ENCODE data around the gene PRR22. TPM values are rescaled to one million over a fixed set of nuclear protein-coding genes. Genes with fewer than 3 reads are reported as not detected.
"Not testable (repeated sequence)": the region's sequence is repeated elsewhere in the genome, so short reads cannot be mapped to it uniquely, and the experiment has no call there.

PRR22 gene
- total RNA-seq, 2 experiments from 2014 or later = 1.1 to 1.5 TPM

DNA sequence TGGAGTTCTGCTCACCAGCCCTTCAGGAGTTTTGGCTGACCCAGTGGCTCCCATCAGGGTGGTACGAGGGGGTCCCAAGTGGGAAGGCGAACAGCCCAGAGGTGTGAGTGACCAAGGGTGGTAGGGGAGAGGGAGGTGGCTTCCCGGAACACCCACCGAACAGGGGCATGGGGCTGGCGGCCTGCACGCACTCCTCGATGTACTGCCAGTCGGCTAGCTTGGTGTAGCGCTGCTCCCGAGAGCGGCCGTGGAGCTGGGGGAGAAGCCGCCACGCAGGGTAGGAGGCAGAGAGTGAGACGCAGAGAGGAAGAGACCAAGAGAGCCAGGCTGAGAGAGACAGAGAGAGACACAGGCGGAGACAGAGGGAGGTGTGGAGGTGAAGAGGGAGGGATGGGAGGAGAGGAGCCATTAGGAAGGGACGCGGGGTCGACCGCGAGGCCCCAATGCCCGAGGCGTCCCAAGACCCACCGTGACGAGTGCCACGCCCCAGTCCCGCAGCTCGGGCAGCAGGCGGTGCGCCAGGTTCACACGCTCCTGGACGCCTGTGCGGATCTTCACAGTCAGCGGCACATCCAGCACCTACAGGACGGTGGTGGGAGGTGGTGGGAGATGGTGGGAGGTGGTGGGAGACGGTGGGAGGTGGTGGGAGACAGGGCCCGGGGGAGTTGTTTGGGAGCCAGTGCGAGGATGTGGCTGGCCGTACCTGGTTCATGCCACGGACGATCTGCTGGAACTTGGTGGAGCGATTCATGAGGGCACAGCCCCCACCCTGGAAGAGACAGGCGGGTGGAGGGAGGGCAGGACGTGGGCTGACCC is 2.3 kb upstream of the PRR22 start:
- DNase-seq = no peak
- Mint-ChIP-seq H3K27me3 (ENCODE audit: low read depth) (no peaks in the 10 kb centered on the region), H3K9me3 (no peaks in the 10 kb centered on the region), H3K4me3 (no peak overlapping the region), H3K27ac (no peak overlapping the region), H3K4me1 (ENCODE audit: low read depth) (peaks cover 13% of the 10 kb centered on the region), H3K36me3 (ENCODE audit: low read depth) (peaks cover 29% of the 10 kb centered on the region)
- intact Hi-C loops (cut with micrococcal nuclease) = no loop called here
- CTCF ChIA-PET = no interaction called here

DNA sequence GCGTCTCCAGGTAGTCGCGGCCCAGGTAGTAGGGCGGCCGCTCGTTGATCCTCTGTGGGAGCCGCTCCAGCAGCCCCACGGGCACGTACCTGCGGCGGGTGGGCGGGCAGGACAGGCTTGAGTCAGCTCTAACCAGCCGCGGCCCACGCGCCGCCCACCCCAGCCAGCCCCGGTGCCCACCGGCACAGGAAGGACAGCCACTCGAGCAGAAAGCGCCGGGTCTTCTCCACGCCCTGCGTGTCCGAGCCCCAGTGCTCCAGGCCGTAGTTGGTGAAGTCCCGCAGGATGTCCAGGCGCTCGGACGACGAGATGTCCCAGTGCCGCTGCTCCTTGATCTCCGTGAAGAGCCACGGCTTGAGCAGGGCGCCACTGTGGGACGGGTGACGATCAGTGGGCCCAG is 877 bp upstream of the PRR22 start:
- intact Hi-C loops (cut with micrococcal nuclease) = no loop called here
- no peaks in the 10 kb centered on the region for H3K27me3 Mint-ChIP-seq (ENCODE audit: low read depth)
- DNase-seq = no peak
- CTCF ChIA-PET = interaction anchor here (0.5 to 1.0 kb wide), 2 partner anchors 19 to 810 kb away, joined by 3 read pairs; partner anchors contain the start of gene NRTN
- H3K9me3 Mint-ChIP-seq = no peaks in the 10 kb centered on the region
- no peak overlapping the region for H3K4me3 Mint-ChIP-seq
- H3K36me3 Mint-ChIP-seq (ENCODE audit: low read depth) = peaks cover 24% of the 10 kb centered on the region
- H3K4me1 Mint-ChIP-seq (ENCODE audit: low read depth) = peaks cover 10% of the 10 kb centered on the region
- H3K27ac Mint-ChIP-seq = no peak overlapping the region

DNA sequence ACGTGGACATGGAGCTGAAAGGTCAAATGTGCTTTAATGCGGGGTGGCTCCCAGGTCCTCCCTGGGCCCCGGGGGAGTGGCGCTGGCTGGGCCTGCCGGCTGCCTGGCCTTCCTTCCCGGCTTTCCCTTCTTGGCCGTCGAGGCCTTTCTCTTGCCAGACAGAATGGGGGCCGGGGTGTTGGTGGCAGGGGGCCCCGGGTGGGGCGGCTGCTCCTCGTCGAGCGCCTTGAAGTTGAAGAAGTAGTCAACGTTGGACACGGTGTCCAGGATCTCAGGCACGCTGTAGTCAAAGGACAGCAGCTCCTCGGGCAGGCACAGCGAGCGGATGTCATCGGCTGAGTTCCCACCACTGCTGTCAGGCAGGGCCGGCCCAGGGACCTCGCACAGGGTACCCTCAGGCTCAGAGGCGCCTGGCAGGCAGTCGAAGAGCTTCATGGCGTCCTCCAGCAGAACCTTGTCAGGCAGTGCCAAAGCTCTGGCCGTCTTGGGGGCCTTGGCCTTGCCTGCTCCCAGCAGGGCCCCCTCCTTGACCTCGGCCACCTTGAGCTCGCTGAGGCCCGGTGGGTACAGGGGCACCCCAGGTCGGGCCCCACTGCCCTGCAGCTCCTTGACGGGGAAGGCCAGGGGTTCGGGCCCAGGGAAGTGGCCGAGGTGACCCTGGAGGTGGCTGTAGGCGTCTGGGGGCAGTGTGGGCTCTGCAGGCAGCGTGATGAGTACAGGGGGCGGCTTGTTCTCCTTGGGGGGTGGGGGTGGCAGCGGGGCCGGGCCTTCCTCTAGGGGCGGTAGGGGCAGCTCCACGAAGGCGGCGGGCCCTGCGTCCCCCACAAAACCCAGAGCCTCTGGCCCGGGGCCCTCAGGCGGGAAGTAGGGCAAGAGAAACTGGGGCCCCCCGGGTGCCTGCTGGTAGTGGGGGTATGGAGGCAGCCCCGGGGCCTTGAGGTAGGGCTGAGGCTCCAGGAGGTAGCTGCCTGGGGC is 1.3 kb downstream of the PRR22 start:
- Mint-ChIP-seq H3K4me3 (no peak overlapping the region), H3K27ac (no peak overlapping the region), H3K4me1 (ENCODE audit: low read depth) (no peaks in the 10 kb centered on the region), H3K9me3 (no peaks in the 10 kb centered on the region), H3K36me3 (ENCODE audit: low read depth) (peaks cover 16% of the 10 kb centered on the region), H3K27me3 (ENCODE audit: low read depth) (no peaks in the 10 kb centered on the region)
- no peak for DNase-seq
- intact Hi-C loops (cut with micrococcal nuclease) = no loop called here
- CTCF ChIA-PET = interaction anchor here (1.2 kb wide), 1 partner anchor 21 kb away, joined by 3 read pairs; no protein-coding TSS in a partner anchor

DNA sequence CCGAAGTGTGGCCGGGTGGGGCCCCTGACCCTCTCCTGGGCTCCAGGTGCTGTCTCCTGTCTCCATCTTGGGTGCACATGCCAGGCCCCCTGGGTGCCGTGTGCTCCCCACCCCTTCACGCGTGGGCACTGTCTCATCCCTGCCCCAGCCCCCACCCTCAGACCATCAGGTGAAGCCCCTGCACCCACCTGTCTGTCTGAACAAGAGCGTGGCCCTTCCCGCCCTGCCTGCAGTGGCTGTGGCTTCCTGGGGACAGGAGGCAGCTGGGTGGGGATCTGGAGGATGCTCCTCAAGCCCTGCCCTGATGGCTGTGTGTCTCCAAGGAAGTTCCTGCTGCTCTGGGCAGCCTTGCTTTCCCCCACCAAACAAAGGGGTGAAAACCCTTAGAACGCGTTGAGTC is 2.2 kb downstream of the PRR22 start:
- no peak for DNase-seq
- H3K36me3 Mint-ChIP-seq (ENCODE audit: low read depth) = peaks cover 12% of the 10 kb centered on the region
- CTCF ChIA-PET = interaction anchor here (1.1 kb wide), 1 partner anchor 22 kb away, joined by 3 read pairs; no protein-coding TSS in a partner anchor
- intact Hi-C loops (cut with micrococcal nuclease) = no loop called here
- no peaks in the 10 kb centered on the region for H3K9me3 Mint-ChIP-seq
- H3K4me3 Mint-ChIP-seq = no peak overlapping the region
- no peaks in the 10 kb centered on the region for H3K27me3 Mint-ChIP-seq (ENCODE audit: low read depth)
- no peaks in the 10 kb centered on the region for H3K4me1 Mint-ChIP-seq (ENCODE audit: low read depth)
- H3K27ac Mint-ChIP-seq = no peak overlapping the region

DNA sequence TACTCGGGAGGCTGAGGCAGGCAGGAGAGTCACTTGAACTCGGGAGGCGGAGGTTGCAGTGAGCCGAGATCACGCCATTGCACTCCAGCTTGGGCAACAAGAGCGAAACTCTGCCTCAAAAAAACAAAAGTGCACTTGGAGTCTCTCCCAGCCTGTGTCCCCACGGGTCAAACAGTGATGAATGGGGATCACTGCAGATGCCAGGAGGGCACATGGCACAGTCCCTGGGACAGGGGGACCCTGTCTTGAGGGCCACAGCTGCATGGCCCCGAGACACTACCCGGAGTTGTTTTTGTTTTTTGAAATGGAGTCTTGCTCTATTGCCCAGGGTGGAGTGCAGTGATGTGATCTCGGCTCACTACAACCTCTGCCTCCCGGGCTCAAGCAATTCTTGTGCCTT is 3.6 kb downstream of the PRR22 start:
- H3K36me3 Mint-ChIP-seq (ENCODE audit: low read depth); H3K9me3 Mint-ChIP-seq; DNase-seq; H3K4me3 Mint-ChIP-seq; H3K4me1 Mint-ChIP-seq (ENCODE audit: low read depth); H3K27ac Mint-ChIP-seq; H3K27me3 Mint-ChIP-seq (ENCODE audit: low read depth); intact Hi-C loops (cut with micrococcal nuclease): not testable (repeated sequence)
- CTCF ChIA-PET = interaction anchor here (0.6 to 1.1 kb wide), 2 partner anchors 23 to 408 kb away, joined by 3 read pairs; no protein-coding TSS in a partner anchor

DNA sequence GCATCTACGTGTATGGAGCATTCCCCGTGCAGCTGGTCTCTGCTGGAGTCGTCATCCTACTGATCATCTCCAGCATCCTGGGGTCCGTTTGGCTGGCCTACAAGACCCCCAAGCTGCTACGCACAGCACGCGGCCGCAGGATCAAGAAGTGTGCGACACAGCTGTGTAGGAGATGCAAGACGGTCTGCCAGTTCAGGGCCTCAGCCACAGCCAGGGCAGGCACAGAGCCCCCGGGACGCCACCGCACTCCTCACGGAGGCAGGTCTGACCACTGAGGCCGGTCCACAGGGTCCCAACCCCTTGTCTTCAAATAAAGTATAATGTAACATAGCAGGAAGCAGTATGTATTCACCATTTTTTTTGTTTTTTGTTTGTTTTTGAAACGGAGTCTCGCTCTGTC is 6.1 kb downstream of the PRR22 start:
- H3K4me1 Mint-ChIP-seq (ENCODE audit: low read depth) = no peaks in the 10 kb centered on the region
- no peak overlapping the region for H3K4me3 Mint-ChIP-seq
- no peaks in the 10 kb centered on the region for H3K9me3 Mint-ChIP-seq
- H3K27me3 Mint-ChIP-seq (ENCODE audit: low read depth) = no peaks in the 10 kb centered on the region
- DNase-seq = no peak
- CTCF ChIA-PET = no interaction called here
- H3K36me3 Mint-ChIP-seq (ENCODE audit: low read depth) = no peaks in the 10 kb centered on the region
- intact Hi-C loops (cut with micrococcal nuclease) = no loop called here
- no peak overlapping the region for H3K27ac Mint-ChIP-seq

DNA sequence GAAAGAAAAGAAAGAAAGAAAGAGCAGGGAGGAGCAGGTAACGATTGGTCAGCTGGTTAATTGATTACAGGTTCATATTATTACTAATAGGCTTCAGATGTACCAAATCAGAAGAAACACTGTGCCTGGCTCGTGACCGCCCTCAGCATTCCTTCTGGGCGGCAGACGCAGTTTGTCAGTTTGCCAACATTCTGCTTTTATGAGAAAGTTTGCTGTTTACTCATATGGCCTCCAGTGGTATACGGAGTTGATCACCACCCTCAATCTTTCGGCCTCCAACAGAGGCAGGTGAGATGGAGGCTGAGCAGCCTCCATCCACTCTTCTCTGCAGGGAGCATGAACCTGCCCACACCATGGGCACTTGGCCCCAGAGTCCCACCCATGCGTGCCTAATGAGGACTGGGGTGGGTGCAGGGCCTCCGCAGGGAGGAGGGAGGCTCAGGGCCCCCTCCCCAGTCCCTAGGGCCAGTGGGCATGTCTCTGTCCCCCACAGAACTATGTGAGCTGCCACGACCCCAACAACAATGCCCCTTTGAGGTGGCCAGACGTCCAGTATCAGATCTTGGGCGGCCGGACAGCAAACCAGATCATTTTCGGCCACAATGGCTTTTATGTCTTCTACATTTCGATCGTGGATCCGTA is 8.8 kb downstream of the PRR22 start:
- no peak overlapping the region for H3K4me3 Mint-ChIP-seq
- no peak overlapping the region for H3K27ac Mint-ChIP-seq
- H3K36me3 Mint-ChIP-seq (ENCODE audit: low read depth) = no peaks in the 10 kb centered on the region
- DNase-seq = no peak
- intact Hi-C loops (cut with micrococcal nuclease) = no loop called here
- no peaks in the 10 kb centered on the region for H3K4me1 Mint-ChIP-seq (ENCODE audit: low read depth)
- no peaks in the 10 kb centered on the region for H3K27me3 Mint-ChIP-seq (ENCODE audit: low read depth)
- CTCF ChIA-PET = interaction anchor here (1.7 kb wide), 1 partner anchor 29 kb away, joined by 4 read pairs; no protein-coding TSS in a partner anchor
- H3K9me3 Mint-ChIP-seq = no peaks in the 10 kb centered on the region

DNA sequence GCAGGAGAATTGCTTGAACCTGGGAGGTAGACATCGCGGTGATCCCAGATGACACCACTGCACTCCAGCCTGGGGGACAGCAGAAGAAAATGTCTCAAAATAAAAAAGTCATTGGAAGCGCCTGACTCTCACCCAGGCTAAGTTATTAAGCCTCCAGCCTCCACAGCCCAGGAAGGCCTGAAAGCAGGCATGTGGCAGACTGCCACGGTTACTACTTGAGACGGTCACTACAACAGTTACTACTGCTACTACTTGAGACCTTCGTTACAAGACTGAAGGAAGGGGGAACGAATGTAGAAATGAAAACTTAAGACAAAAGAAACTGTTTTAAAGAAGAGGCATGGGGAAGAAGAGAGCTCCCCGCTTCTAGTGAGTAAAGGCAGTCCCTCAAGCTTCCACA is 9.6 kb downstream of the PRR22 start:
- no peak for DNase-seq
- H3K9me3 Mint-ChIP-seq = no peaks in the 10 kb centered on the region
- no peak overlapping the region for H3K4me3 Mint-ChIP-seq
- no peaks in the 10 kb centered on the region for H3K27me3 Mint-ChIP-seq (ENCODE audit: low read depth)
- intact Hi-C loops (cut with micrococcal nuclease) = no loop called here
- no peaks in the 10 kb centered on the region for H3K36me3 Mint-ChIP-seq (ENCODE audit: low read depth)
- CTCF ChIA-PET = no interaction called here
- H3K27ac Mint-ChIP-seq = no peak overlapping the region
- H3K4me1 Mint-ChIP-seq (ENCODE audit: low read depth) = no peaks in the 10 kb centered on the region

DNA sequence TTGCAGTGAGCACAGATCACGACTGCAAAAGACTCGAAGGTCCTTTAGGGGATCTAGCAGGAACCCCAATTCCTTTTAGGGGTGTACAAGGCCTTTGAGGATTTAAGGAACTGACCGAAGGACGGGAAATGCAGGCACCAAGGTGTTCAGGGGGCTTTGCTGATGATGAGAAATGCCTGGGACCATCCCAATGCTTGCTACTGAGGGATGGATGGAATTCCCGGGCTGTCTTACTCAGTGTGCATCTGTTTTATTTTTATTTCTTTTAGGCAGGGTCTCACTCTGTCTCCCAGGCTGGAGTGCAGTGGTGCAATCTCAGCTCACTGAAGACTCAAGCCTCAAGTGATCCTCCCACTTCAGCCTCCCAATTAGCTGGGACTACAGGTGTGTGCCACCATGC is 11.3 kb downstream of the PRR22 start:
- H3K27ac Mint-ChIP-seq = no peak overlapping the region

DNA sequence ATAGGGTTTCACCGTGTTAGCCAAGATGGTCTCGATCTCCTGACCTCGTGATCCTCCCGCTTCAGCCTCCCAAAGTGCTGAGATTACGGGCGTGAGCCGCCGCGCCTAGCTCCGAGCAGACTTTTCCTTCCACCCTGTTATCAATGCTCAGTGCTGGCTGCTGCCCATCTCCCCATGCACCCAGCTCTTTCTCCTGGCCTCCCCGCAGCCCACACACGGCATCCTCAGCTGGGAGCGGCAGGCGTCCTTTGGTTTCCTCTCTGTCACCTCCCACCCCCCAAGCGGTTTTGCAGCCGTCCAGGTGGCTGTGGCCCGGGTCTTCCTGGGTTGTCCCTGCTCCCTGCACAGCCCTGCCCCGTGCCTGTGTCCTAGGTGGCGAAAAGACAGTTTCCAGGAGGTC is 12.1 kb downstream of the PRR22 start:
- CTCF ChIA-PET = no interaction called here
- no peaks in the 10 kb centered on the region for H3K27me3 Mint-ChIP-seq (ENCODE audit: low read depth)
- no peak overlapping the region for H3K4me3 Mint-ChIP-seq
- H3K27ac Mint-ChIP-seq = no peak overlapping the region
- H3K36me3 Mint-ChIP-seq (ENCODE audit: low read depth) = no peaks in the 10 kb centered on the region
- H3K9me3 Mint-ChIP-seq = no peaks in the 10 kb centered on the region
- DNase-seq = no peak
- no peaks in the 10 kb centered on the region for H3K4me1 Mint-ChIP-seq (ENCODE audit: low read depth)
- intact Hi-C loops (cut with micrococcal nuclease) = loop anchor here (2.0 kb wide), 1 partner anchor 250 kb away; no protein-coding TSS in a partner anchor

More for the DNA sequence above, 11.3 kb downstream of the PRR22 start:
- intact Hi-C loops (cut with micrococcal nuclease) = loop anchor here (2.0 kb wide), 1 partner anchor 250 kb away; no protein-coding TSS in a partner anchor
- no peaks in the 10 kb centered on the region for H3K27me3 Mint-ChIP-seq (ENCODE audit: low read depth)
- no peaks in the 10 kb centered on the region for H3K9me3 Mint-ChIP-seq
- CTCF ChIA-PET = no interaction called here
- no peak for DNase-seq
- H3K4me1 Mint-ChIP-seq (ENCODE audit: low read depth) = no peaks in the 10 kb centered on the region
- no peaks in the 10 kb centered on the region for H3K36me3 Mint-ChIP-seq (ENCODE audit: low read depth)
- no peak overlapping the region for H3K4me3 Mint-ChIP-seq

DNA sequence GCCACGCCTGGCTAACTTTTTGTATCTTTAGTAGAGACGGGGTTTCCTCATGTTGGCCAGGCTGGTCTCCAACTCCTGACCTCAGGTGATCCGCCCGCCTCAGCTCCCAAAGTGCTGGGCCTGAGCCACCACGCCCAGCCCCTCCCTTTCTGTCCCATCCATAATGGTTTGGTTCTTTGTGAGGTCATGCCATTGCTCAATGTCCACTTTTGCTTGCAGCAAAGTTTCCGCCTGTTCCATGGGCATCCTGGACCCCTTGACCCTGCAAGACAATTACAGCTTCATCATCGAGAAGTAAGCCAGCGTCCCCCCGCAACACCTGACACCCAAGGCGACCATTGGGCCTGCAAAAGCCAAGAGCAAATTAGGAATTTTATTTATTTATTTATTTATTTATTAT is 16.6 kb downstream of the PRR22 start:
- DNase-seq = no peak
- no peaks in the 10 kb centered on the region for H3K27me3 Mint-ChIP-seq (ENCODE audit: low read depth)
- H3K9me3 Mint-ChIP-seq = no peaks in the 10 kb centered on the region
- no peaks in the 10 kb centered on the region for H3K4me1 Mint-ChIP-seq (ENCODE audit: low read depth)
- H3K36me3 Mint-ChIP-seq (ENCODE audit: low read depth) = no peaks in the 10 kb centered on the region
- H3K4me3 Mint-ChIP-seq = no peak overlapping the region
- H3K27ac Mint-ChIP-seq = no peak overlapping the region
- intact Hi-C loops (cut with micrococcal nuclease) = no loop called here
- CTCF ChIA-PET = interaction anchor here (0.6 kb wide), 1 partner anchor 73 kb away, joined by 3 read pairs; no protein-coding TSS in a partner anchor

DNA sequence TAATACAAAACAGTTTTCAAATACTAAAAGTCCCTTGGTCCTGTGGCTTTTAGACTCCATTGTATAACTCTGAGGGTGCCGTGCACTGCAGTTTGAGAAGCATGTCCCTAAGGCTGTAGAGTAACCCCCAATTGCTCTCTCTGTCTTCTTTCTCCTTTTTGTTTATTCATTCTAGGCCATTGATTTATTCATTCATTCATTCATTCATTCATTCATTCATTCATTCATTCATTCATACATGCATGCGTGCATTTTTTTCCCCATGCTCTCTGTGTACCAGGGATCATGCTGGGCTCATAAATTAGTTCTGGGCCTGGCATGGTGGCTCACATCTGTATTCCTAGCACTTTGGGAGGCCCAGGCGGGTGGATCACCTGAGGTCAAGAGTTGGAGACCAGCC is 19.3 kb downstream of the PRR22 start:
- no peak overlapping the region for H3K4me3 Mint-ChIP-seq
- no peaks in the 10 kb centered on the region for H3K9me3 Mint-ChIP-seq
- H3K36me3 Mint-ChIP-seq (ENCODE audit: low read depth) = no peaks in the 10 kb centered on the region
- no peak overlapping the region for H3K27ac Mint-ChIP-seq
- H3K4me1 Mint-ChIP-seq (ENCODE audit: low read depth) = no peaks in the 10 kb centered on the region
- no peaks in the 10 kb centered on the region for H3K27me3 Mint-ChIP-seq (ENCODE audit: low read depth)
- no peak for DNase-seq
- CTCF ChIA-PET = no interaction called here
- intact Hi-C loops (cut with micrococcal nuclease) = no loop called here

Data from activated naive CD4-positive, alpha-beta T cell treated with anti-CD3 and anti-CD28 coated beads for 36 hours (primary cell).